Measurements from ENCODE around the gene OR8G5.

DNA sequence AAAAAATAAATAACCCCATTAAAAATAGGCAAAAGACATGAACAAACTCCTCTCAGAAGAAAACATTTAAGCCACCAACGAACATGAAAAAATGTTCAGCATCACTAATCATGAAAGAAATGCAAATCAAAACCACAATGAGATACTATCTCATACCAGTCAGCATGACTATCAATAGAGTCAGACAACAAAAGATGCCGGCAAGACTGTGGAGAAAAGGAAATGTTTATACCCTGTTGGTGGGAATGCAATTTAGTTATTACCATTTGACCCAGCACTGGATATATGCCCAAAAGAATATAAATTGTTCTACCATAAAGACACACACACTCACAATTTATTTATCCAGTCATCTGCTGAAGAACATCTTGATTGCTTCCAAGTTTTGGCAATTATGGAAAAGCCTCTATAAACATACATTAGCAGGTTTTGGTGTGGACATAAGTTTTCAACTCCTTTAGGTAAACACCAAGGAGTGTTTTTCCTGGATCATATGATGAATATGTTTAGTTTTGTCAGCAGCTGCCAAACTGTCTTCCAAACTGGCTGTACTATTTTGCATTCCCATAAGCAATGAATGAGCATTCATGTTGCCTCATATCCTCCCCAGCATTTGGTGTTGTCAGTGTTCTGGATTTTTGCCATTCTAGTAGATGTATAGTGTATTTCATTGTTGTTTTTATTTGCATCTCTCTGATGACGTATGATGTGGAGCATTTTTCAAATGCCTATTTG lies 29.6 kb downstream of the OR8G5 start:
- TF ChIP-seq, protein P1, sequence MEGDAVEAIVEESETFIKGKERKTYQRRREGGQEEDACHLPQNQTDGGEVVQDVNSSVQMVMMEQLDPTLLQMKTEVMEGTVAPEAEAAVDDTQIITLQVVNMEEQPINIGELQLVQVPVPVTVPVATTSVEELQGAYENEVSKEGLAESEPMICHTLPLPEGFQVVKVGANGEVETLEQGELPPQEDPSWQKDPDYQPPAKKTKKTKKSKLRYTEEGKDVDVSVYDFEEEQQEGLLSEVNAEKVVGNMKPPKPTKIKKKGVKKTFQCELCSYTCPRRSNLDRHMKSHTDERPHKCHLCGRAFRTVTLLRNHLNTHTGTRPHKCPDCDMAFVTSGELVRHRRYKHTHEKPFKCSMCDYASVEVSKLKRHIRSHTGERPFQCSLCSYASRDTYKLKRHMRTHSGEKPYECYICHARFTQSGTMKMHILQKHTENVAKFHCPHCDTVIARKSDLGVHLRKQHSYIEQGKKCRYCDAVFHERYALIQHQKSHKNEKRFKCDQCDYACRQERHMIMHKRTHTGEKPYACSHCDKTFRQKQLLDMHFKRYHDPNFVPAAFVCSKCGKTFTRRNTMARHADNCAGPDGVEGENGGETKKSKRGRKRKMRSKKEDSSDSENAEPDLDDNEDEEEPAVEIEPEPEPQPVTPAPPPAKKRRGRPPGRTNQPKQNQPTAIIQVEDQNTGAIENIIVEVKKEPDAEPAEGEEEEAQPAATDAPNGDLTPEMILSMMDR (conservative IDR thresholded peaks at IDR 0.05): no peak
- TF ChIP-seq ZFX (IDR thresholded peaks at IDR 0.05): no peak
